SK-N-SH treated with all-trans-retinoic acid at 6 μM for 48 hours (cell line): ENCODE measurements around the gene DNTT.

Experiments
- BACH2 ChIP-seq: fragments of 250-450 bp; sonication (Bioruptor Pico); IDR thresholded peaks from 2 replicates; pipeline ENCODE4 v1.9.0; 2021; ENCODE audit warnings: mild to moderate bottlenecking, borderline replicate concordance
- PPARA ChIP-seq: fragments of 250-450 bp; sonication (Bioruptor Pico); IDR thresholded peaks from 2 replicates; pipeline ENCODE4 v1.5.0; 2020; ENCODE audit warnings: mild to moderate bottlenecking, borderline replicate concordance
- TOX ChIP-seq: fragments of 250-450 bp; sonication (Bioruptor Pico); IDR thresholded peaks from 2 replicates; pipeline ENCODE4 v1.8.0; 2021; ENCODE audit warnings: mild to moderate bottlenecking, moderate library complexity, borderline replicate concordance
- ZFP3 ChIP-seq: fragments of 250-450 bp; sonication (Bioruptor Pico); IDR thresholded peaks from 2 replicates; pipeline ENCODE4 v1.5.0; 2020; ENCODE audit warnings: mild to moderate bottlenecking, moderate library complexity
- ZFP30 ChIP-seq: fragments of 450-650 bp; formaldehyde crosslinking; IDR thresholded peaks from 2 replicates; pipeline ENCODE4 v1.5.0; 2022; ENCODE audit warnings: mild to moderate bottlenecking, moderate library complexity
- ZNF565 ChIP-seq: fragments of 450-650 bp; formaldehyde crosslinking; conservative IDR thresholded peaks from 2 replicates; pipeline ENCODE4 v1.5.0; 2020; ENCODE audit warnings: low read depth, mild to moderate bottlenecking, moderate library complexity
- TF ChIP-seq, protein P1 (sequence below): fragments of 250-450 bp; sonication (Bioruptor Pico); IDR thresholded peaks from 2 replicates; pipeline ENCODE4 v1.8.0; 2020; ENCODE audit warnings: mild to moderate bottlenecking, moderate library complexity, borderline replicate concordance
- TF ChIP-seq, protein P2 (sequence below): fragments of 250-450 bp; sonication (Bioruptor Pico); IDR thresholded peaks from 2 replicates; pipeline ENCODE4 v1.5.1; 2021; ENCODE audit warnings: mild to moderate bottlenecking, moderate library complexity
- TF ChIP-seq, protein P3 (sequence below): fragments of 250-450 bp; sonication (Bioruptor Pico); IDR thresholded peaks from 2 replicates; pipeline ENCODE4 v1.5.1; 2020; ENCODE audit warnings: low read depth, mild to moderate bottlenecking, moderate library complexity

GRCh38 chr10:96311180-96311715, 7.0 kb downstream of the DNTT start:
- TF ChIP-seq BACH2 (CRISPR knock-in tag): no peak
- TF ChIP-seq, protein P1, sequence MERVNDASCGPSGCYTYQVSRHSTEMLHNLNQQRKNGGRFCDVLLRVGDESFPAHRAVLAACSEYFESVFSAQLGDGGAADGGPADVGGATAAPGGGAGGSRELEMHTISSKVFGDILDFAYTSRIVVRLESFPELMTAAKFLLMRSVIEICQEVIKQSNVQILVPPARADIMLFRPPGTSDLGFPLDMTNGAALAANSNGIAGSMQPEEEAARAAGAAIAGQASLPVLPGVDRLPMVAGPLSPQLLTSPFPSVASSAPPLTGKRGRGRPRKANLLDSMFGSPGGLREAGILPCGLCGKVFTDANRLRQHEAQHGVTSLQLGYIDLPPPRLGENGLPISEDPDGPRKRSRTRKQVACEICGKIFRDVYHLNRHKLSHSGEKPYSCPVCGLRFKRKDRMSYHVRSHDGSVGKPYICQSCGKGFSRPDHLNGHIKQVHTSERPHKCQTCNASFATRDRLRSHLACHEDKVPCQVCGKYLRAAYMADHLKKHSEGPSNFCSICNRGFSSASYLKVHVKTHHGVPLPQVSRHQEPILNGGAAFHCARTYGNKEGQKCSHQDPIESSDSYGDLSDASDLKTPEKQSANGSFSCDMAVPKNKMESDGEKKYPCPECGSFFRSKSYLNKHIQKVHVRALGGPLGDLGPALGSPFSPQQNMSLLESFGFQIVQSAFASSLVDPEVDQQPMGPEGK: no peak
- TF ChIP-seq, protein P2, sequence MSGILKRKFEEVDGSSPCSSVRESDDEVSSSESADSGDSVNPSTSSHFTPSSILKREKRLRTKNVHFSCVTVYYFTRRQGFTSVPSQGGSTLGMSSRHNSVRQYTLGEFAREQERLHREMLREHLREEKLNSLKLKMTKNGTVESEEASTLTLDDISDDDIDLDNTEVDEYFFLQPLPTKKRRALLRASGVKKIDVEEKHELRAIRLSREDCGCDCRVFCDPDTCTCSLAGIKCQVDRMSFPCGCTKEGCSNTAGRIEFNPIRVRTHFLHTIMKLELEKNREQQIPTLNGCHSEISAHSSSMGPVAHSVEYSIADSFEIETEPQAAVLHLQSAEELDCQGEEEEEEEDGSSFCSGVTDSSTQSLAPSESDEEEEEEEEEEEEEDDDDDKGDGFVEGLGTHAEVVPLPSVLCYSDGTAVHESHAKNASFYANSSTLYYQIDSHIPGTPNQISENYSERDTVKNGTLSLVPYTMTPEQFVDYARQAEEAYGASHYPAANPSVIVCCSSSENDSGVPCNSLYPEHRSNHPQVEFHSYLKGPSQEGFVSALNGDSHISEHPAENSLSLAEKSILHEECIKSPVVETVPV (CRISPR knock-in tag): no peak
- no peak for TF ChIP-seq ZFP3 (CRISPR knock-in tag)
- TF ChIP-seq PPARA (CRISPR knock-in tag): no peak
- TF ChIP-seq TOX (CRISPR knock-in tag): no peak
- TF ChIP-seq, protein P3, sequence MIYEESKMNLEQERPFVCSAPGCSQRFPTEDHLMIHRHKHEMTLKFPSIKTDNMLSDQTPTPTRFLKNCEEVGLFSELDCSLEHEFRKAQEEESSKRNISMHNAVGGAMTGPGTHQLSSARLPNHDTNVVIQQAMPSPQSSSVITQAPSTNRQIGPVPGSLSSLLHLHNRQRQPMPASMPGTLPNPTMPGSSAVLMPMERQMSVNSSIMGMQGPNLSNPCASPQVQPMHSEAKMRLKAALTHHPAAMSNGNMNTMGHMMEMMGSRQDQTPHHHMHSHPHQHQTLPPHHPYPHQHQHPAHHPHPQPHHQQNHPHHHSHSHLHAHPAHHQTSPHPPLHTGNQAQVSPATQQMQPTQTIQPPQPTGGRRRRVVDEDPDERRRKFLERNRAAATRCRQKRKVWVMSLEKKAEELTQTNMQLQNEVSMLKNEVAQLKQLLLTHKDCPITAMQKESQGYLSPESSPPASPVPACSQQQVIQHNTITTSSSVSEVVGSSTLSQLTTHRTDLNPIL: no peak
- no peak for TF ChIP-seq ZNF565 (CRISPR knock-in tag)
- no peak for TF ChIP-seq ZFP30 (CRISPR knock-in tag)
